ENCODE data around the gene NATD1.

NATD1 gene

DNA sequence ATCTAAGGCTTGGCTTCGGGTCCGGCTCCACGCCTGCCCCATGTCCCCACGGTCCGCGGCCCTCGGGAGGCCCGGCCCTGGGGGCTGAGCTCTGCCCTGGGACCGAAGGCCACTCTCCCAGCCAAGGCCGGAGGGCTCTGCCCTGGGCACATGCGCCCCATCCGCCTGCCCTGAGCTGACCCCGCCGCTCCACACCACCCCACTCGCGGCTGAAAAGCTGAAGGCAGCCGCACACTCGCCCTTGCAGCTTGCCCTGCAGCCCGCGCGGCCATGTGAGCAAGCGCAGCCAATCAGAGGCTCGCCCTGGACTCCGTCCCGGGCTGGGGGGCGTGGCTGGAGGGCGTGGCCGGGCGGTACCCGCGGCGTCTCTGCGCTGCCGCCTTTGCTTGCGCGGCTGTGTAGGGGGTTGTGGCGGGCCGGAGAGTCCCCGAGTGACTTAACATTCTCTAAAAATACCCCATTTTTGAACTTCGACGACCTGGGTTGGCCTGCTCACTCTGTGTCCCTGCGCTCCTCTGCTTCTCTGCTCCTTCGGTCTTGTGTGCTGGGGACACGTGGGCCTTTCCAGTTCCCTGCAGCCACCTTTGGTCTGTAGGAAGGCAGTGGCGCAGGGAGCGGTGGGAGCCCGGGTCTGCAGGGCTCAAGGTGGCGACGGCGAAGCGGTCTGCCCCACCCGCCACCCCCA is 22.5 kb upstream of the NATD1 start:
- peak; percentile 94 for DNase-seq (ENCODE audit: low read depth)

- no peak for DNase-seq (ENCODE audit: low read depth)
Observed at GRCh38 chr17:21275047-21275578, 21.9 kb upstream of the NATD1 start.

- no peak for DNase-seq (ENCODE audit: low read depth)
Observed at GRCh38 chr17:21272881-21273792, 19.9 kb upstream of the NATD1 start.

DNA sequence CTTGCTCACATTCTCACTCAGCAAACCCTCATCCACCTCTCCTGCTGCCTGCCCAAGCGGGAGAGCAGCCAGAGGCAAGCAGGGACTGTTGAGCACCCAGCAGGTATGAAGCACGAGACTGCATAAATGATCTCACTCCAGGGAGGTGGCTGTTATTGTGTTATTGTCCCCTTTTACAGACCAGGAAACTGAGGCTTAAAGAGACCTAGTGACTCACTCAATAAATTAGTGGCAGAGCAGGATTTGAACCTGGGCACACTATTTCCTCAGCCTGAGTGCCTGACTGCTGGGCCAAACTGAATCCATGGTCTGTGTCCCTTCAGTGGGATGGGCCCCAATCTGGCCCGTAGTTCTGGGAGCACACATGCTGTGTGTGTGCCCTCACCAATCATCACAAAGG is 19.0 kb upstream of the NATD1 start:
- DNase-seq (ENCODE audit: low read depth), result no peak

DNA sequence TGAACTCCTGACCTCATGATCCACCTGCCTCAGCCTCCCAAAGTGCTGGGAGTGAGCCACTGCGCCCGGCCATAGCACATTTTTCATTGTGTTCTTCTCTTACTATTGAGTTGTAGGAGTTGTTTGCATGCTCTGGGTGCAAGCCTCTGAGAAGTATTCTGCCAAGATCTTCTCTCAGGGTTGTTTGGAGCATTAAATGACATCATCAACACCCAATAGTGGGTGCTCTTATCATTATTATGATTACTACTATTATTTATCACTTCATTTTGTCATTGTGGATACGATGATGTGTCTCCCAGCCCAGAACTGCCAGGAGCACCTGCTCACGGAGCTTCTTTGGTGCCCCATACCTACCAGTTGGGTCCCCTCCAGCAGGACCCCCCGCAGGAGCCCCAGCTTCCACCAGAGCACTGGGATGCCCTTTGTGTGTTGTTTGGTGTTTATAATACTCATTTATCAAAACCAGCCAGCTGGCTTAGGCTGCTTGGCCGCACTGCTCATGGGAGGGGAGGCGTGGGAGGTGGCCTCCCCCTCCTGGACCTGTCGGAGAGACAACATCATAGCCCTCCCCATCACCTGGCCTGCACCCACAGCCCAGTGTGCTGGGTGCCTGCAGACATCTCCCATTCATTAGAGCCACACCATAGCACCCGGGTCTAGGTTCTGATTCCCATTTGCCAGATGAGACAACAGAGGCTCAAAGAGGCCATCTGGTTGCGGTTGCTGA is 18.4 kb upstream of the NATD1 start:
- DNase-seq (ENCODE audit: low read depth), result no peak

GRCh38 chr17:21269394-21269793 is 16.2 kb upstream of the NATD1 start:
- DNase-seq (ENCODE audit: low read depth), result no peak

DNA sequence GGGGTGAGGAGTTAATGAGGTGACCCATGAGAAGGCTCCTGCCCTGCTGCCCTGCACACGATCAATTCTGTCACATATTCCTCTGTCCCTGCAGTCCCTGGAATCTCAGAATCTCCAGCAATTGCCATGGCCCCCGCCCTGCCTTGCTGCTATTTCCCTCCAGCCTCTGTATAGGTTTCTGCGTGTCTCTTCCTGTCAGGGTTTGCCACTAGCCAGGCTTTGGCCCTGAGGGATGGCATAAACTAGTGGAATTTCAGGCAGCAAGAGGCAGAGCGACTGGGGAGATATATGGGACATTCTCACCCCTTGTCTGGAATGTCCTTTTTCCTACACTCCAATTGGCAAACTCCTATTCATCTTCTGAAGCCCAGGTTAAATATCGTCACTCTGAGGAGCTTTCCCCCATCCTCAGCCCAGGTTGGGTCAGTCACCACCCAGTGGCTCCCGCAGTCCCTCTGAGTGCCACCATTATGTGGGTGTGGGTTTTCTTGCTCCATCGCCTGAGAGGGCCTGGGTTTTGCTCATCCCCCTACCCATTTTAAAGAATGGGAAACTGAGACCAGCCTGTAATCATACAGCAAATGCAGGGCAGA is 15.5 kb upstream of the NATD1 start:
- DNase-seq (ENCODE audit: low read depth), result no peak

- no peak for DNase-seq (ENCODE audit: low read depth)
Observed at GRCh38 chr17:21263376-21263775, 10.2 kb upstream of the NATD1 start.

DNA sequence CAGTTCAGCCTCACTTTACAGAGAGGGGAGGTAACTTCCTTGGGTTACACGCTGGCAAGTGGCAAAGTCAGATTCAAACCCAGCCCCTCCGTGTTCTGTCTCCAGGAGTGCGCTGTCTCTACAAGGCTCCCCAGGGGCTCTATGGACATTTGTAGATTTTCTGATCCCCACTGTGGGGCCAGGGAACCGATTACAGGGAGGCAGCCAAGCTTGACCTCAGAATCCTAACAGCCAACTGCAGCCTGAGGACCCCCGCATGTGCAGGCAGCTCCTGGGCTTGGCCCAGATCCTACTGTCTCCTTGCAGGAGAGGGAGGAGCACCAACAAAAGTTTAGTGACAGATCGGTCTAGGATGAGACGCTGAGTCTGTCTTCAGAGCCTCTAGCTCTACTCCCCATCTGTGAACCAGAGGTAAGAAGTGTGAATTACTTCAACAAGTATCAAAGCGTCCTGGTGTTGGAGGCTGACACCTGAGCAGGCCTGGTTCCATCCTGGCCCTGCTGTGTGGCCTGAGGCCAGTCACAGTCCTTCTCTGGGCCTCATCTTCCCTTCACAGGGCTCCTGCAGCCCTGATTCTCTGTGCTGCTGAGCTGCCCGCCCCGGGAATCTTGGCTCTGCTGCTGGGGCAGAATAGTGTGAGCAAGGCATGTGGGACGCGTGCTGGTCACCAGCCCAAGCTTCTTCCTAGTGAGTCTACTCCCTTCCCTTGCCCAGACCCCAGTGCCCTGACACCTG is 9.2 kb upstream of the NATD1 start:
- DNase-seq (ENCODE audit: low read depth), result no peak

GRCh38 chr17:21258593-21258992 is 5.4 kb upstream of the NATD1 start:
- no peak for DNase-seq (ENCODE audit: low read depth)

DNA sequence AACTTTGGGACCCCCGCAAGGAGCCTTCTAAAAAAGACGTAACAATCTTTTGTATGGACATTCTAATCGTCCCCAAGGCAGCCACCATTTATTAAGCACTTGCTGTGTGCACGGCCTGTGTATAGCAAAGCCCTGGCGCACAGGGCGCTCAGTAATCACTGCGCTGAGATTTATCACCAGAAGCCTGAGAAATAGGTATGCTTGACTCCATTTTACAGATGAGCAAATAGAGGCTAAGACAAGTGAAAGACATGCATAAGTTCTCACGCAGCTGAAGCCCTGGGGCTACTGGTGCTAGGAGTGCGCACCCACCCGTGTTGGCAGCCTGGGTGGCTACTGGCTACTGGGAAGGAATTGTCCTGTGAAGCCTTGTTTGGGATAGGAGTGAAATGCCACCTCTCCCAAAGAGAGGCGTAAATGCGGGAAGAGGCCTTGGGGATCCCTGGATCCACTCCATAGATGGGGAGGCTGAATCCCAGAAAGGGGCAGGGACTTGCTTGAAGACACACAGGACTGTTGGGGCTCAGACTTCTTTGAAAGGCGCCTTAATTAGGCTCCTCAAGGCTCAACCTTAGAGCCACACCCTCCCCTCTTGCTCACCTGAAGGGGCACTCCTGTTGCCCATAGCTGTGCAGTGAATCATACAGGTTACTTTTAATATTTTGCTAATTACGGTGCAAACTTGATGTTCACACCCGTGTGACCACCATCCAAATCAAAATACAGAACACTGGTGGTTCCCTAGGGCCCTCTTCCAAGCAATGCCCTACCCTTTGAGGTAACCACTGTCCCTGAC is 634 bp upstream of the NATD1 start:
- no peak for DNase-seq (ENCODE audit: low read depth)

GRCh38 chr17:21252289-21252795 is 868 bp downstream of the NATD1 start:
- DNase-seq (ENCODE audit: low read depth), result no peak

DNA sequence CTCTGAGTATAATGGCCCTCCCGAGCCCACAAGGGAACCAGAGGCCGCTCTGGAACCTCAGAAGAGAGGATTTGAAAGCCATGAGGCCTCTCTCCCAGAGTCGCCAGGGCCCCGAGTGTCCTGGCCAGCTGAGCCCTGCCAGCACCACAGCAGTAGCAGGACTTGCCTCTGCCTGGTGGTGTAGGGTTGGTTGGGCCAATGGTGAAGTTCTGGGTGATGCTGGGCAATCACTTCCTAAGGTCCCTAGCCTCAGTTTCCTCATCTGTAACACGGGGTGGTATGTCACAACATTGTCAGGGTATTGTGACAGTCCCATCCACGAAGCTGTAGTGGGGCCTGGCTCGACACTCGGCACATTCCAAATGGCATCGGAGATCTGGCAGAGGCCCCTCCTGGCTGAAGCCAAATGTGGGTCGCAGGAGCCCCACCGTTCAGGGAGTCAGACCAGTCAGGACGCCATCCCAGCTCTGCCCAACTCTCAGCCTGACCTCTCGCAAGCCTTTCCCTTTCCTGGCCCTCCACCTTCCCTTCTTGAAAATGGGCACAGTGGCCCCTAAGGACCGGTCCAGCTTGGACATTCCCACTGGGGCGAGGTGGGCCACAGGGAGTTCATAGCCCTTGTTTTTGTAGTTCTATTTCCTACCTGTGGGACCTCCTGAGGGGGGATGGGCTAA is 1.7 kb downstream of the NATD1 start:
- DNase-seq (ENCODE audit: low read depth), result no peak

- DNase-seq (ENCODE audit: low read depth), result no peak
Observed at GRCh38 chr17:21250854-21251253, 2.4 kb downstream of the NATD1 start.

DNA sequence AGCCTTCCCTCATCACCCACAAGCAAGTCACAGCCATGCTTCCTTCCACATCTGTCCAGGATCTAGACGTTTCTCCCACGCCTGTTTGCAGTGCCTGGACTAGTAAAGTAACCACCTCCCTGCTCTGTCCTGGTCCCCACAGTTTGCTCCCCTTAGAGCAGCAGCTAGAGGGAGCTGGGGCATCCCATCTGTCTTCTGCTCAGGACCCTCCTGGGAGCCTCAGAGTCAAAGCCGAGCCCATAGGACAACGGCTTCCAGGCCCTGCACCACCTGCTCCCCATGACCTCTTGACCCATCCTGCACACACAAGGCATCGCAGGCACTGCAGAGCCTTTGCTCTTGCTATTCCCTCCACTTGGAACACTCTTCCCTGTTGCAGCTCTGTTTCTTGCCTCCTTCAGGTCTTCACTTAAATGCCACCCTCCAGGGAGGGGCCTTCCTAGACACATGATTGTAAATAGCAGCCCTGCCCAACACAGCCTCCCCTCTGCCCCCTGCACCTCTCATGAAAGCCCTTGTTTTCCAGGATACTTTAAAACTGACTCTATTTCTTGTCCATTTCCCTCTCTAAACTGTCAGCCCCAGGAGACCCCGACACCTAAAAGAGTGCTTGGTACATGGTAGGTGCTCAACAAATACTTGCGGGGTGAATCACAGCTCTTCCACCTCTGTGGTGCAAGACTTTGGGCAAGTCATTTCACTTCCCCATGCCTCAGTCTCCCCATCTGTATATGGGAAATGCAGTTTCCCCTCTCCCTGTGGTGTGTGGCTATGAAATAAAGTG is 3.1 kb downstream of the NATD1 start:
- DNase-seq (ENCODE audit: low read depth), result no peak

DNA sequence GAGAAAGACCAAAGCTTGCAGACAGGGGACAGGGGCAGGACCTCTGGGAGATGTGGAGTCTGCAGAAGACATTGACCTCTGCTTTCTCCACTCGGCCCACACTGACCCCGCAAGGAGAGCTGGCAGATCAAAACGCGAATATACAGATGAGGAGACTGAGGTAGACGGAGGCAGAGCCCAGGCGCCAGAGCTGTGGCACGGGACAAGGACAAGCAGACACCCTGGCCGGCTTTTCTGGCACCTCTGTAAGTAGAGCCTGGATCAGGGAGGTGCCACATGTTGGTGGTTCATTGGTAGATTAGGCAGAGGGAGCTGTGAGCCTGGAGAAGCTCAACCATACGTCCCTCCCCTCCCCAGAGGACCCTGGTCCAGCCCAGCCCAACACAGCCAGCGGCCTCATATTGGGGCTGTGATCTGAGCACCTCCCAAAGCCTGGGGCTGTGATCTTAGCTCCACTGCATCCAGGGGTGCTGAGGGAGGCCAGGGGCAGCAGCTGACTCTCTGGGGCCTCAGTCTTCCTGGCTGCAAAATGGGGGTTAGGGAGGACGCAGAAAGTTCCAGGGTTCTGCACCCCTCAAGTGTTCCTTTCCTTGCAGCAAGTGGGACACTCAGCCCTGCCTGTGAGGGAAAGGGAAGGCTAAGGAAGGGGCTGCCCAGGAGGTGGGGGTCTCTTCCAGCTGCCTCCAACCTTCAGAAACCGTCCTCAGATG is 4.0 kb downstream of the NATD1 start:
- DNase-seq (ENCODE audit: low read depth), result no peak

DNA sequence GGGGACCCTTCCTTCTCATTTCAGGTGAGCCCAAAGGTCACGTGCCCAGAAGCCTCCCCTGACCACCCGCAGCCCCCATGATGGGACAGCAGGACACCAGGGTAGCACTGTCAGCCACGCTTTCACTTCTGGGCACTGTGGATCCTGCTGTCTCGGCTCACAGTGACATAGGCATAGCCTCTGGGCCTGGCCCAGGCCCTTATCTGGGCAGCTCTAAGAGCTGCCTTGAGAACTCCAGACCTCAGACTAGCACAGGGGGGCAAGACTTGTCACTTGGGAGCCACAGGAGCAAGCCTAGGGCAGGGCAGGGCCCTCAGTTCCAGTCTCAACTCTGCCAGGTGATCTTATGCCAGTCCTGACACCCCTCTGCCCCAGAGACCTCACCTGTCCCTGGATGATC is 4.7 kb downstream of the NATD1 start:
- no peak for DNase-seq (ENCODE audit: low read depth)

DNA sequence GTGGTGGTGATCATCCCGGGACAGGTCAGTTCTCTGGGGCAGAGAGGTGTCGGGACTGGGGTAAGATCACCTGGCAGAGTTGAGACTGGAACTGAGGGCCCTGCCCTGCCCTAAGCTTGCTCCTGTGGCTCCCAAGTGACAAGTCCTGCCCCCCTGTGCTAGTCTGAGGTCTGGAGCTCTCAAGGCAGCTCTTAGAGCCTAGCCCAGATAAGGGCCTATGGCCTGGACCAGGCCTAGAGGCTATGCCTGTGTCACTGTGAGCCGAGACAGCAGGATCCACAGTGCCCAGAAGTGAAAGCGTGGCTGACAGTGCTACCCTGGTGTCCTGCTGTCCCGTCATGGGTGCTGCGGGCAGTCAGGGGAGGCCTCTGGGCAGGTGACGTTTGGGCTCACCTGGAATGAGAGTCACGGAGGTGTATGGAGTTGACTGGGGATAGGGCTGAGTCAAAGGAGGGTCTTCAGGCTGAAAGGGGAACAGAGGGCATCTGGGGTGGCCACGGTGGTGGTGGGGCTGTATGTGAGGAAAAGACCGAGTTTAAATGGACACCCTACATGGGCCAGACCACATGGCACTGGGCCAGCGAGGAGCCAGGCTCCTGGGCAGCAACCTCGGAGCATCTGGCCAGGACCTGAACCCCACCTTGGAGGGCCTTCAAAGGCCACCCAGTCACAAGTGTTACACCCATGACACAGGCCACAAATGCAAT is 5.5 kb downstream of the NATD1 start:
- no peak for DNase-seq (ENCODE audit: low read depth)
